HepG2 (cell line): ENCODE results near the gene ZKSCAN3. TPM values are rescaled to one million over a fixed set of nuclear protein-coding genes. Genes with fewer than 3 reads are reported as not detected.

Experiments used
- AKNA ChIP-seq: sonication (generic); formaldehyde crosslinking; IDR thresholded peaks from 2 replicates; pipeline ENCODE4 v1.4.0; 2020; ENCODE audit warnings: missing genetic modification reagents, borderline replicate concordance
- GABPB1 ChIP-seq: IDR thresholded peaks from 2 replicates; pipeline ENCODE4 v1.6.1; 2016; ENCODE audit warnings: mild to moderate bottlenecking, missing genetic modification reagents, moderate library complexity, missing compliant biosample characterization
- MLXIP ChIP-seq: sonication (generic); formaldehyde crosslinking; IDR thresholded peaks from 2 replicates; pipeline ENCODE4 v1.9.0; 2021; ENCODE audit warnings: missing genetic modification reagents, borderline replicate concordance
- RELA ChIP-seq: sonication (generic); formaldehyde crosslinking; IDR thresholded peaks from 2 replicates; pipeline ENCODE4 v1.4.0; 2020; ENCODE audit warnings: missing genetic modification reagents
- RFXAP ChIP-seq: sonication (generic); formaldehyde crosslinking; IDR thresholded peaks from 2 replicates; pipeline ENCODE4 v1.4.0; 2020; ENCODE audit warnings: missing genetic modification reagents, borderline replicate concordance
- SIN3B ChIP-seq: fragments of 150-350 bp; IDR thresholded peaks from 2 replicates; pipeline ENCODE4 v1.6.1; 2014; ENCODE audit warnings: low read length
- THAP8 ChIP-seq: sonication (generic); formaldehyde crosslinking; IDR thresholded peaks from 2 replicates; pipeline ENCODE4 v1.5.1; 2020; ENCODE audit warnings: missing genetic modification reagents, mild to moderate bottlenecking, borderline replicate concordance
- ZBTB49 ChIP-seq: sonication (generic); formaldehyde crosslinking; IDR thresholded peaks from 2 replicates; pipeline ENCODE4 v1.4.0; 2020; ENCODE audit warnings: missing genetic modification reagents, borderline replicate concordance
- ZFX ChIP-seq: sonication (generic); formaldehyde crosslinking; IDR thresholded peaks from 2 replicates; pipeline ENCODE4 v1.4.0; 2020; ENCODE audit warnings: mild to moderate bottlenecking, low read depth, missing genetic modification reagents, moderate library complexity
- ZNF484 ChIP-seq: sonication (generic); formaldehyde crosslinking; IDR thresholded peaks from 2 replicates; pipeline ENCODE4 v1.5.1; 2020; ENCODE audit warnings: mild to moderate bottlenecking, low read depth, missing genetic modification reagents, borderline replicate concordance
- ZNF710 ChIP-seq: sonication (generic); formaldehyde crosslinking; IDR thresholded peaks from 2 replicates; pipeline ENCODE4 v1.5.0; 2020; ENCODE audit warnings: mild to moderate bottlenecking, missing genetic modification reagents, borderline replicate concordance
- polyA plus RNA-seq, 8 experiments: library from polyadenylated mRNA; depleted of rRNA in 3 of 8; stranded (reverse) in 7 of 8; unstranded in 1 of 8; fragments of >200 nt; fragmentation: Illumina TruSeq in 4 of 8; extraction: Trizol in 4 of 8; gene quantifications; 2 replicates each; pipeline versions ENCODE4 v1.2.1 to v1.2.3, GENCODE V29; 2011 to 2016; ENCODE audit warnings: low read depth in 4 of 8, missing spikeins in 1 of 8, mixed read lengths in 1 of 8; ENCODE audit not compliant: insufficient read depth in 1 of 8
- total RNA-seq, 5 experiments: library from RNA; depleted of rRNA; stranded (reverse); fragments of >200 nt; fragmentation: Illumina TruSeq; extraction: Trizol; gene quantifications; 2 replicates each; pipeline ENCODE4 v1.2.3, GENCODE V29; 2016; ENCODE audit warnings: low read depth in 1 of 5

The ZKSCAN3 gene
- total and polyA plus RNA-seq, 2 of the 13 experiments (the other 11 are each of a cell fraction or from before 2014, with no cell fraction given), result 3.3 to 7.4 TPM

- peak; percentile 59; the same call in 1 of the 2 replicates for TF ChIP-seq RELA (CRISPR knock-in tag)
- TF ChIP-seq ZNF710, result peak; percentile 28; the same call in 1 of the 2 replicates
- TF ChIP-seq ZFX (CRISPR knock-in tag), result peak; percentile 92
- TF ChIP-seq RFXAP (CRISPR knock-in tag), result peak; percentile 72; the same call in 1 of the 2 replicates
- TF ChIP-seq ZNF484, result no peak
- peak; percentile 78 for TF ChIP-seq SIN3B
- TF ChIP-seq AKNA (CRISPR knock-in tag), result no peak
- no peak for TF ChIP-seq THAP8
- no peak for TF ChIP-seq ZBTB49 (CRISPR knock-in tag)
- TF ChIP-seq MLXIP (CRISPR knock-in tag), result no peak
- TF ChIP-seq GABPB1 (CRISPR knock-in tag), result peak; percentile 92
Measured at GRCh38 chr6:28383235-28384142, 33.7 kb downstream of the ZKSCAN3 start (continued).
